OCI-LY3 (cell line): ENCODE data around the gene RPL27.

ENCODE experiments used
- H2AFZ ChIP-seq: fragments of 200-600, 300-600 bp; shearing (Covaris generic); 2 replicates; pipeline ENCODE4 v1.6.0; 2014; ENCODE audit warnings: antibody characterized with exemption, low read depth, low read length
- H3K27ac ChIP-seq: fragments of 200-600, 300-600 bp; sonication (generic); 2 replicates; pipeline ENCODE4 v1.5.1; 2014; ENCODE audit warnings: mild to moderate bottlenecking, low read length, moderate library complexity, mixed read lengths
- H3K27me3 ChIP-seq: fragments of 200-600, 300-600 bp; sonication (generic); 2 replicates; pipeline ENCODE4 v1.6.1; 2014; ENCODE audit warnings: low read depth, low read length, mixed read lengths
- H3K36me3 ChIP-seq: fragments of 200-600, 300-600 bp; sonication (generic); replicated peaks from 2 replicates; pipeline ENCODE3; 2014; ENCODE audit warnings: low read depth, low read length, mixed read lengths
- H3K4me1 ChIP-seq: fragments of 300-600, 200-600 bp; sonication (generic); 2 replicates; pipeline ENCODE4 v1.6.1; 2014; ENCODE audit warnings: low read length, mixed read lengths
- H3K4me2 ChIP-seq: fragments of 200-600, 300-600 bp; sonication (generic); 2 replicates; pipeline ENCODE4 v1.6.1; 2014; ENCODE audit warnings: low read length, mixed read lengths
- H3K4me3 ChIP-seq: fragments of 300-600, 200-600 bp; sonication (generic); 2 replicates; pipeline ENCODE4 v1.5.1; 2014; ENCODE audit warnings: antibody characterized with exemption, mild to moderate bottlenecking, low read length, moderate library complexity
- H3K79me2 ChIP-seq: fragments of 300-600, 200-600 bp; shearing (Covaris generic); 2 replicates; pipeline ENCODE4 v1.6.1; 2014; ENCODE audit warnings: mild to moderate bottlenecking, low read length, mixed read lengths
- H3K9ac ChIP-seq: fragments of 300-600, 200-600 bp; shearing (Covaris generic); 2 replicates; pipeline ENCODE4 v1.6.0; 2014; ENCODE audit warnings: mild to moderate bottlenecking, low read length, moderate library complexity
- H3K9me3 ChIP-seq: fragments of 200-600, 300-600 bp; shearing (Covaris generic); 2 replicates; pipeline ENCODE4 v1.6.1; 2014; ENCODE audit warnings: low read length, mixed read lengths; ENCODE audit not compliant: insufficient read depth
- H4K20me1 ChIP-seq: fragments of 200-600, 300-600 bp; sonication (generic); 2 replicates; pipeline ENCODE4 v1.6.1; 2016; ENCODE audit warnings: low read length, mixed read lengths; ENCODE audit not compliant: insufficient read depth
- EZH2phosphoT487 ChIP-seq: fragments of 200-600 bp; shearing (Covaris generic); IDR thresholded peaks from 2 replicates; pipeline ENCODE4 v1.6.1; 2018; ENCODE audit warnings: antibody characterized with exemption, mixed run types, low read depth
- TF ChIP-seq, protein P1 (sequence below): fragments of 200-600, 300-600 bp; sonication (generic); IDR thresholded peaks from 2 replicates; pipeline ENCODE4 v1.5.1; 2014; ENCODE audit warnings: antibody characterized with exemption, low read length, low read depth

RPL27 gene

DNA sequence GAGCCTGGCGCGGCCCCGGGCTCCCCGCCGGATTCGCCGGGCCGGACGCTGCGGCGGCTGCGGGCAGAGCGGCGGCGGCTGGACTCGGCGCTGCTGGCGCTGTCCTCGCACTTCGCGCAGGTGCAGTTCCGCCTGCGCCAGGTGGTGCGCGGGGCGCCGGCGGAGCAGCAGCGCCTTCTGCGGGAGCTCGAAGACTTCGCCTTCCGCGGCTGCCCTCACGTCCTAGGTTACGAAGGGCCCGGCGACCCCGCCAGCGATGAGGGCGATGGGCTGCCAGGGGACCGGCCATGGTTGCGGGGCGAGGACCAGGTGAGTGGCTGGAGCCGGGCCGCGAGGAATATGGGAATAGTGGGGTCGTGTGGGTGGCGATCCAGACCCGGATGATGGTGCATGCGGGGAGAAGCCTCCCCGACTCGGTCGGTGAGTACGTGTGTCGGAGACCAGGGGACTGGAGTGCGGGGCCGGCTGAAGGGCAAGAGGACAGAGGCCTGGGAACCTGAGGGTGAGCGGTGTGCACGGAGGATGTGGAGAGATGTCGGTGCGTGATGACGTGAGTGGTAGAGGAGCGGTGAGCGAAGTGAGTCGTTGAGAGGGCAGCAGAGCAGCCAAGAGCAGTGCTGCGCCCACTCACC lies 17.3 kb upstream of the RPL27 start:
- peak overlapping the region; percentile 88 for H3K27ac ChIP-seq
- no peaks in the 10 kb centered on the region for H3K27me3 ChIP-seq
- H3K9ac ChIP-seq, result peak overlapping the region; percentile 95
- H3K4me2 ChIP-seq, result peak overlapping the region; percentile 98
- peaks cover 53% of the 10 kb centered on the region for H3K79me2 ChIP-seq
- no peak for TF ChIP-seq EZH2phosphoT487
- TF ChIP-seq, protein P1, sequence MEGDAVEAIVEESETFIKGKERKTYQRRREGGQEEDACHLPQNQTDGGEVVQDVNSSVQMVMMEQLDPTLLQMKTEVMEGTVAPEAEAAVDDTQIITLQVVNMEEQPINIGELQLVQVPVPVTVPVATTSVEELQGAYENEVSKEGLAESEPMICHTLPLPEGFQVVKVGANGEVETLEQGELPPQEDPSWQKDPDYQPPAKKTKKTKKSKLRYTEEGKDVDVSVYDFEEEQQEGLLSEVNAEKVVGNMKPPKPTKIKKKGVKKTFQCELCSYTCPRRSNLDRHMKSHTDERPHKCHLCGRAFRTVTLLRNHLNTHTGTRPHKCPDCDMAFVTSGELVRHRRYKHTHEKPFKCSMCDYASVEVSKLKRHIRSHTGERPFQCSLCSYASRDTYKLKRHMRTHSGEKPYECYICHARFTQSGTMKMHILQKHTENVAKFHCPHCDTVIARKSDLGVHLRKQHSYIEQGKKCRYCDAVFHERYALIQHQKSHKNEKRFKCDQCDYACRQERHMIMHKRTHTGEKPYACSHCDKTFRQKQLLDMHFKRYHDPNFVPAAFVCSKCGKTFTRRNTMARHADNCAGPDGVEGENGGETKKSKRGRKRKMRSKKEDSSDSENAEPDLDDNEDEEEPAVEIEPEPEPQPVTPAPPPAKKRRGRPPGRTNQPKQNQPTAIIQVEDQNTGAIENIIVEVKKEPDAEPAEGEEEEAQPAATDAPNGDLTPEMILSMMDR, result peak; percentile 22
- H3K4me1 ChIP-seq, result peaks cover 50% of the 10 kb centered on the region
- H2AFZ ChIP-seq, result no peak overlapping the region
- H4K20me1 ChIP-seq, result peaks cover 5% of the 10 kb centered on the region; the same call in 1 of the 2 replicates
- H3K4me3 ChIP-seq, result peak overlapping the region; percentile 83
- no peaks in the 10 kb centered on the region for H3K9me3 ChIP-seq
- peaks cover 13% of the 10 kb centered on the region for H3K36me3 ChIP-seq

DNA sequence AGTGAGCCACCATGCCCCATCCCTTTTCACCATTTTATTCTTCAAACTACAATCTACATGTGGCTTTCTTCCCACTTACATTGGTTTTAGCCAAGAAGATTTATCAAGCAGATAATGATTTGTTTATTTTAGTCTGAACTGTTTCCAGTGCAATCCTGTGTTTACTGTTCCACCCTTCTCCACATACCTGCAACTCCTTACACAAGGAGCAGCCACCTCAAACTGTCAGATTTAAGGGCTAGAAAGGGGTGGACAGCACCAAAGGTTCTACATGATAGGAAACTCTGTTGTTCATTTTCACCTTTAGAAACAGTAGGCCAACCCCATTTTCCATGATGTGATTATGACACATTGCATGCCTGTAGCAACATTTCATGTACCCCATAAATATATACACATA lies 16.0 kb upstream of the RPL27 start:
- Histone ChIP-seq H3K9me3 (no peaks in the 10 kb centered on the region), H3K9ac (no peak overlapping the region), H3K4me1 (peaks cover 48% of the 10 kb centered on the region), H3K27me3 (no peaks in the 10 kb centered on the region), H3K27ac (no peak overlapping the region), H4K20me1 (peaks cover 5% of the 10 kb centered on the region; the same call in 1 of the 2 replicates), H3K4me3 (no peak overlapping the region; the same call in 1 of the 2 replicates), H3K4me2 (peak overlapping the region; percentile 98), H3K79me2 (peaks cover 67% of the 10 kb centered on the region), H3K36me3 (peaks cover 22% of the 10 kb centered on the region), H2AFZ (no peak overlapping the region)
- TF ChIP-seq, protein P1, result no peak
- TF ChIP-seq EZH2phosphoT487, result no peak

DNA sequence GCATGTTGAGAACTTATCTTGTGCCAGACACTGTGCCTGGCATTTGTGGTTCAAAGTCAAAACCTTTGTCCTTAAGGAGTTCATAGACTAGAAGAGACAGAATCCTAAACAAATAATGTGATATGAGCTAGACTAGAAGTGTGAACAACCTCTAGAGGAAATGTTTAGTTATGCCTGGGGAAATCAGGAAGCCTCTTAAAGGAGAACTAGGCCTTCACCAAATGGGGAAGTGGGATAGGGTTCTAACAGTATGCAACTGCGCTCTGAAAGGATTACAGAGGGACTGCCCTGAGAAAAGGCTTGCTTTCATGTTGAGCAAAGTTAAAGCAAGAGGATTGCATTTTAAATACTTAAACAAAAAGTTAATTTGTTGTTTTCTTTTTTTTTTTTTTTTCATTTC lies 13.0 kb upstream of the RPL27 start:
- Histone ChIP-seq H3K79me2 (peaks cover 59% of the 10 kb centered on the region), H4K20me1 (peaks cover 5% of the 10 kb centered on the region; the same call in 1 of the 2 replicates), H3K4me1 (peaks cover 39% of the 10 kb centered on the region), H3K9ac (peak overlapping the region; percentile 63), H3K9me3 (no peaks in the 10 kb centered on the region), H2AFZ (no peak overlapping the region), H3K27me3 (no peaks in the 10 kb centered on the region), H3K36me3 (peaks cover 39% of the 10 kb centered on the region), H3K4me2 (peak overlapping the region; percentile 81), H3K27ac (peak overlapping the region; percentile 91), H3K4me3 (peak overlapping the region; percentile 57)
- TF ChIP-seq, protein P1, result no peak
- no peak for TF ChIP-seq EZH2phosphoT487

DNA sequence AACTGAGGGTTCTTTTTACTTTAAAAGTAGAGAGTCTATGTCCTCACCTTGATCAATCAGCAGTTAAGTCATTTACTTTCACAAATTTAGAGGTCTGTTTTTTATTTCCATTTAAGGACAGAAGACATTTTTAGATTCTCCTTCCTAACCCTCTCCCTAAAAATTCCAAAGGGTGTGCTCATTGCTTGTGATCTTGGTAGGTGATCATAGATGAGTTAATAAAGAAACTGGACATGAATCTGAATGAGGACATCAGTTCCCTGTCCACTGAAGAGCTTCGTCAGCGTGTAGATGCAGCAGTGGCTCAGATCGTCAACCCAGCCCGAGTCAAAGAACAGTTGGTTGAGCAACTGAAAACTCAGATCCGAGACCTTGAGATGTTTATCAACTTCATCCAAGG lies 9.1 kb upstream of the RPL27 start:
- Histone ChIP-seq H3K79me2 (peaks cover 24% of the 10 kb centered on the region), H3K9ac (no peak overlapping the region), H3K4me2 (no peak overlapping the region), H3K4me1 (peaks cover 24% of the 10 kb centered on the region), H3K9me3 (no peaks in the 10 kb centered on the region), H3K36me3 (peaks cover 58% of the 10 kb centered on the region), H3K27ac (no peak overlapping the region), H4K20me1 (no peaks in the 10 kb centered on the region), H3K4me3 (no peak overlapping the region), H3K27me3 (no peaks in the 10 kb centered on the region), H2AFZ (no peak overlapping the region)
- TF ChIP-seq EZH2phosphoT487, result no peak
- TF ChIP-seq, protein P1, result no peak
